HepG2 (cell line): ENCODE results near the gene RAB1B. TPM values are rescaled to one million over a fixed set of nuclear protein-coding genes. Genes with fewer than 3 reads are reported as not detected.
A peak's percentile ranks its signal among the peaks of the same experiment; 100 is the strongest.

Source experiments
- ATM ChIP-seq: fragments of 450-650 bp; IDR thresholded peaks from 2 replicates; pipeline ENCODE4 v1.7.1; 2017; ENCODE audit warnings: mild to moderate bottlenecking, borderline replicate concordance
- CEBPZ ChIP-seq: IDR thresholded peaks from 2 replicates; pipeline ENCODE4 v1.6.1; 2012; ENCODE audit warnings: low read length, improper control_type of control experiment
- PHF20 ChIP-seq: sonication (generic); formaldehyde crosslinking; IDR thresholded peaks from 2 replicates; pipeline ENCODE4 v1.5.0; 2020; ENCODE audit warnings: mild to moderate bottlenecking, missing genetic modification reagents
- POLR2G ChIP-seq: fragments of 200-400 bp; formaldehyde crosslinking; IDR thresholded peaks from 2 replicates; pipeline ENCODE4 v1.6.1; 2018; ENCODE audit warnings: mild to moderate bottlenecking, low read depth, low read length, moderate library complexity
- PRDM4 ChIP-seq: sonication (generic); formaldehyde crosslinking; IDR thresholded peaks from 2 replicates; pipeline ENCODE4 v1.9.0; 2021; ENCODE audit warnings: missing genetic modification reagents, borderline replicate concordance
- ZNF263 ChIP-seq: sonication (generic); formaldehyde crosslinking; IDR thresholded peaks from 2 replicates; pipeline ENCODE4 v1.4.0; 2020; ENCODE audit warnings: missing genetic modification reagents
- ZNF337 ChIP-seq: sonication (generic); formaldehyde crosslinking; IDR thresholded peaks from 2 replicates; pipeline ENCODE4 v1.5.1; 2020; ENCODE audit warnings: missing genetic modification reagents, low read depth, mild to moderate bottlenecking, borderline replicate concordance
- ZNF512B ChIP-seq: sonication (generic); formaldehyde crosslinking; IDR thresholded peaks from 2 replicates; pipeline ENCODE4 v1.5.1; 2020; ENCODE audit warnings: missing genetic modification reagents, mild to moderate bottlenecking, borderline replicate concordance
- ZSCAN29 ChIP-seq: sonication (generic); formaldehyde crosslinking; conservative IDR thresholded peaks from 2 replicates; pipeline ENCODE4 v1.4.0; 2020; ENCODE audit warnings: mild to moderate bottlenecking, missing genetic modification reagents
- polyA plus RNA-seq, 8 experiments: library from polyadenylated mRNA; depleted of rRNA in 3 of 8; stranded (reverse) in 7 of 8; unstranded in 1 of 8; fragments of >200 nt; fragmentation: Illumina TruSeq in 4 of 8; extraction: Trizol in 4 of 8; gene quantifications; 2 replicates each; pipeline versions ENCODE4 v1.2.1 to v1.2.3, GENCODE V29; 2011 to 2016; ENCODE audit warnings: low read depth in 4 of 8, missing spikeins in 1 of 8, mixed read lengths in 1 of 8; ENCODE audit not compliant: insufficient read depth in 1 of 8
- total RNA-seq, 5 experiments: library from RNA; depleted of rRNA; stranded (reverse); fragments of >200 nt; fragmentation: Illumina TruSeq; extraction: Trizol; gene quantifications; 2 replicates each; pipeline ENCODE4 v1.2.3, GENCODE V29; 2016; ENCODE audit warnings: low read depth in 1 of 5
- TF ChIP-seq, protein P1 (sequence below): sonication (generic); formaldehyde crosslinking; IDR thresholded peaks from 2 replicates; pipeline ENCODE4 v1.4.0; 2020; ENCODE audit warnings: mild to moderate bottlenecking, missing genetic modification reagents
- TF ChIP-seq, protein P2 (sequence below): sonication (generic); formaldehyde crosslinking; IDR thresholded peaks from 2 replicates; pipeline ENCODE4 v1.5.1; 2020; ENCODE audit warnings: mild to moderate bottlenecking, missing genetic modification reagents, moderate library complexity

The RAB1B gene
- total and polyA plus RNA-seq, 2 of the 13 experiments (the other 11 are each of a cell fraction or from before 2014, with no cell fraction given), result 77.9 to 87.9 TPM

GRCh38 chr11:66277471-66278362 lies 9.3 kb downstream of the RAB1B start, which contains the start of gene CNIH2 (continued):
- TF ChIP-seq ZNF512B (CRISPR knock-in tag) (no peak), PHF20 (CRISPR knock-in tag) (no peak), PRDM4 (no peak), POLR2G (peak; percentile 61), ZSCAN29 (peak; percentile 100), ATM (no peak), CEBPZ (no peak), ZNF263 (no peak), ZNF337 (CRISPR knock-in tag) (no peak)
- TF ChIP-seq, protein P1, sequence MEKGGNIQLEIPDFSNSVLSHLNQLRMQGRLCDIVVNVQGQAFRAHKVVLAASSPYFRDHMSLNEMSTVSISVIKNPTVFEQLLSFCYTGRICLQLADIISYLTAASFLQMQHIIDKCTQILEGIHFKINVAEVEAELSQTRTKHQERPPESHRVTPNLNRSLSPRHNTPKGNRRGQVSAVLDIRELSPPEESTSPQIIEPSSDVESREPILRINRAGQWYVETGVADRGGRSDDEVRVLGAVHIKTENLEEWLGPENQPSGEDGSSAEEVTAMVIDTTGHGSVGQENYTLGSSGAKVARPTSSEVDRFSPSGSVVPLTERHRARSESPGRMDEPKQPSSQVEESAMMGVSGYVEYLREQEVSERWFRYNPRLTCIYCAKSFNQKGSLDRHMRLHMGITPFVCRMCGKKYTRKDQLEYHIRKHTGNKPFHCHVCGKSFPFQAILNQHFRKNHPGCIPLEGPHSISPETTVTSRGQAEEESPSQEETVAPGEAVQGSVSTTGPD (CRISPR knock-in tag), result no peak
- TF ChIP-seq, protein P2, sequence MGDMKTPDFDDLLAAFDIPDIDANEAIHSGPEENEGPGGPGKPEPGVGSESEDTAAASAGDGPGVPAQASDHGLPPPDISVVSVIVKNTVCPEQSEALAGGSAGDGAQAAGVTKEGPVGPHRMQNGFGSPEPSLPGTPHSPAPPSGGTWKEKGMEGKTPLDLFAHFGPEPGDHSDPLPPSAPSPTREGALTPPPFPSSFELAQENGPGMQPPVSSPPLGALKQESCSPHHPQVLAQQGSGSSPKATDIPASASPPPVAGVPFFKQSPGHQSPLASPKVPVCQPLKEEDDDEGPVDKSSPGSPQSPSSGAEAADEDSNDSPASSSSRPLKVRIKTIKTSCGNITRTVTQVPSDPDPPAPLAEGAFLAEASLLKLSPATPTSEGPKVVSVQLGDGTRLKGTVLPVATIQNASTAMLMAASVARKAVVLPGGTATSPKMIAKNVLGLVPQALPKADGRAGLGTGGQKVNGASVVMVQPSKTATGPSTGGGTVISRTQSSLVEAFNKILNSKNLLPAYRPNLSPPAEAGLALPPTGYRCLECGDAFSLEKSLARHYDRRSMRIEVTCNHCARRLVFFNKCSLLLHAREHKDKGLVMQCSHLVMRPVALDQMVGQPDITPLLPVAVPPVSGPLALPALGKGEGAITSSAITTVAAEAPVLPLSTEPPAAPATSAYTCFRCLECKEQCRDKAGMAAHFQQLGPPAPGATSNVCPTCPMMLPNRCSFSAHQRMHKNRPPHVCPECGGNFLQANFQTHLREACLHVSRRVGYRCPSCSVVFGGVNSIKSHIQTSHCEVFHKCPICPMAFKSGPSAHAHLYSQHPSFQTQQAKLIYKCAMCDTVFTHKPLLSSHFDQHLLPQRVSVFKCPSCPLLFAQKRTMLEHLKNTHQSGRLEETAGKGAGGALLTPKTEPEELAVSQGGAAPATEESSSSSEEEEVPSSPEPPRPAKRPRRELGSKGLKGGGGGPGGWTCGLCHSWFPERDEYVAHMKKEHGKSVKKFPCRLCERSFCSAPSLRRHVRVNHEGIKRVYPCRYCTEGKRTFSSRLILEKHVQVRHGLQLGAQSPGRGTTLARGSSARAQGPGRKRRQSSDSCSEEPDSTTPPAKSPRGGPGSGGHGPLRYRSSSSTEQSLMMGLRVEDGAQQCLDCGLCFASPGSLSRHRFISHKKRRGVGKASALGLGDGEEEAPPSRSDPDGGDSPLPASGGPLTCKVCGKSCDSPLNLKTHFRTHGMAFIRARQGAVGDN (CRISPR knock-in tag), result peak; percentile 81
